Mesodermal cell (in vitro differentiated cells): ENCODE data around the gene PDS5A.
"Not testable (repeated sequence)": the region's sequence is repeated elsewhere in the genome, so short reads cannot be mapped to it uniquely, and the experiment has no call there.

Source experiments
- H3K27ac ChIP-seq: 2 replicates; pipeline ENCODE4 v1.7.0; 2013; ENCODE audit warnings: mild to moderate bottlenecking, low read depth, low read length, moderate library complexity; ENCODE audit not compliant: severe bottlenecking
- H3K36me3 ChIP-seq: 2 replicates; pipeline ENCODE4 v1.7.1; 2013; ENCODE audit warnings: mild to moderate bottlenecking, low read length, moderate library complexity; ENCODE audit not compliant: control insufficient read depth, insufficient read depth
- H3K4me1 ChIP-seq: one replicate; pipeline ENCODE4 v1.7.1; 2013; ENCODE audit warnings: mild to moderate bottlenecking, low read length; ENCODE audit not compliant: insufficient read depth, control insufficient read depth, poor library complexity, severe bottlenecking
- H3K4me3 ChIP-seq: 2 replicates; pipeline ENCODE4 v1.7.0; 2013; ENCODE audit warnings: low read length, control low read depth, mild to moderate bottlenecking; ENCODE audit not compliant: insufficient read depth, poor library complexity, severe bottlenecking; ENCODE audit errors: extremely low read depth
- H3K9me3 ChIP-seq: 2 replicates; pipeline ENCODE4 v1.7.1; 2013; ENCODE audit warnings: mild to moderate bottlenecking, low read length, moderate library complexity; ENCODE audit not compliant: control insufficient read depth
- WGBS, 2 experiments: methylation state at CpG; one replicate each; pipeline ENCODE4 v1.1.5; 2013; ENCODE audit warnings: missing lambda C conversion rate in 2 of 2; ENCODE audit not compliant: insufficient coverage in 2 of 2; 5-methylcytosine and 5-hydroxymethylcytosine counted together

Gene PDS5A

DNA sequence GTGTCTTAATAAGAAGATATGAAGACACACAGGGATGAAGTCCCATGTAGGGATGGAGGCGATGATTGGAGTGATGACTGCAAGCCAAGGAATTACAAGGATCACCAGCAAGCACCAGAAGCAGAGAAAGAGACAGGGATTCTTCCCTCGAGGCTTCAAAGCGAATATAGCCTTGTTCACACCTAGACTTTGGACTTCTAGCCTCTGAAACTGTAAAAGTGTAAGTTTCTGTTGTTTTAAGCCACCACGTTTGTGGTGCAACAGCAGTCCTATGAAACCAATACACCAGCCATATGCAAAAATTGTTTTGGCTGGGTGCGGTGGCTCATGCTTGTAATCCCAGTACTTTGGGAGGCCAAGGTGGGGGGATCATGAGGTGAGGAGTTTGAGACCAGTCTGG is 9.8 kb upstream of the PDS5A start:
- no peak overlapping the region for H3K27ac ChIP-seq
- H3K9me3 ChIP-seq: no peaks in the 10 kb centered on the region
- H3K4me3 ChIP-seq: no peak overlapping the region
- WGBS, 2 experiments: 94 to 96% methylated on average over 3 of the region's 5 CpGs
- no peaks in the 10 kb centered on the region for H3K36me3 ChIP-seq
- H3K4me1 ChIP-seq: no peaks in the 10 kb centered on the region

GRCh38 chr4:39978904-39979303 is 1.2 kb upstream of the PDS5A start:
- H3K27ac ChIP-seq: no peak overlapping the region
- H3K36me3 ChIP-seq: peaks cover 19% of the 10 kb centered on the region
- no peaks in the 10 kb centered on the region for H3K9me3 ChIP-seq
- 88 to 97% methylated on average over 3 of the region's 5 CpGs for WGBS, 2 experiments
- H3K4me1 ChIP-seq: peaks cover 5% of the 10 kb centered on the region
- no peak overlapping the region for H3K4me3 ChIP-seq

GRCh38 chr4:39978378-39978775 is 666 bp upstream of the PDS5A start:
- Histone ChIP-seq H3K9me3 (no peaks in the 10 kb centered on the region), H3K4me3 (peak overlapping the region; percentile 97), H3K36me3 (peaks cover 24% of the 10 kb centered on the region), H3K4me1 (peaks cover 5% of the 10 kb centered on the region), H3K27ac (peak overlapping the region; percentile 69)
- 20% methylated on average over 2 of the region's 5 CpGs; no CpG with 5 or more reads in 1 of the 2 experiments for WGBS, 2 experiments

DNA sequence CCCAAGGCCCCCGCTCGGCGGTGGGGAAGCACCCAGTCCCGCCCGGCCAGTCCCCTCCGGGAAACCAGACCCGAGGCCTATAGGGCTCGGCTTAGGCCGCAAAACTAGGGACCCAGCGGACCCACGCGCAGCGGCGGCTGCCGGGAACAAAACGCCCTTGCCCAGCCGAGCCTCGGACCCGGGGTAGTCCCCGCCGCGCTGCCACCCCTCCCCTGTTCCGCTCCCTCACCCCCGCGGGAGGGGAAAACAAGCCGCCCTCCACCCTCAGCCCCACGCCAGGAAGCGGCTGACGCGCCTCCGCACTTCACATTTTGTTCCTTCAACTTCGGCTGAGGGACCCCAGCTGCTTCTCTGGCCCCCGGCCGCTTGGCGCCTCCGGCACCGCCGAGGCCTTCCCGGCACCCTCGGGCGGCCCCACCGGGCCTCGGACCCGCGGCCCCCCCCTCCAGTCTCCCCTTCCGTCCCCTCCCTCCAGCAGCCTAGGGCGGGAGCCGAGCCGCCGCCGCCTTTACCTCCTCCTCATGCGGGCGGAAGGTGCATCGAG is 694 bp downstream of the PDS5A start:
- Histone ChIP-seq H3K4me3 (peak overlapping the region; percentile 97), H3K27ac (peak overlapping the region; percentile 87), H3K36me3 (peaks cover 31% of the 10 kb centered on the region), H3K4me1 (peaks cover 5% of the 10 kb centered on the region), H3K9me3 (no peaks in the 10 kb centered on the region)
- WGBS, 2 experiments: 0% methylated on average over 42 to 46 of the region's 54 CpGs

DNA sequence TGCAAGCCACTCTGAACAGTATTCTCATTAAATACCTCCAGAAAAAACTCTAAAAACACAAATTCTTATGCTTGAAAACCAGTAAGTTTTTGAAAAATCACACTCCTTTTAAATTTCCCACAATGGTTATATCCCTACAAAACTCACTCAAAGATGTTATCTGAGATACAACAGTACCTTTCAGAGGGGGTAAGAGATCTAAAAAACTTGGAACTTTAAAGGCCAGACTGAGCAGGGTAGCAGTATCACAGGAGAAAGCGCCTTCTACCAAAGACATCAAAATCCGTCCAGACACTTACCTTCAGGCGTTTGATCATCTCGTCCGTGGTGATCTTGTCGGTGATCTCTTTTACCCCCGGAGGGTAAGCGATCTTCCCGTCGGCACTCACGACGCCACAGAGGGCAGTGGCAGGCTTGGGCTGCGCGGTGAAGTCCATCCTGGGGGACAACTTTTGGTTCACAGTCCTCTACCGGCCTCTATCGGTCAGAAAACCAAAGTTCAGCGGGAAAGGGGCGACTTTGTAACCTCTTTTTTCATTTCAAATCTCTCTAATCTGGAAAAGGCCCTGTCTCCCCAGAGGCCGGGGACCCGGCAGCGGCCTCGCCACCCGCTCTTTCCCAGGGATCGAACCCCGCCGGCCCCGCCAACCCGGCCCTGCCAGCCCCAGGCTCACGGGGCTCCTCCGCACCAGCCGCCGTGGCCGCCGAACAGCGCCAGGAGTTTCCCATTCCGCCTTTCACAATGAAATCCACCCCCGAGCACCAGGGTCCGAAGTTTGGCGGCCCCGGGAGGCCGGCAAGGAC is 1.4 kb downstream of the PDS5A start:
- H3K27ac ChIP-seq: peak overlapping the region; percentile 87
- H3K36me3 ChIP-seq: peaks cover 36% of the 10 kb centered on the region
- peak overlapping the region; percentile 97 for H3K4me3 ChIP-seq
- H3K9me3 ChIP-seq: no peaks in the 10 kb centered on the region
- WGBS, 2 experiments: 1% methylated on average over 39 to 41 of the region's 41 CpGs
- H3K4me1 ChIP-seq: peaks cover 5% of the 10 kb centered on the region

DNA sequence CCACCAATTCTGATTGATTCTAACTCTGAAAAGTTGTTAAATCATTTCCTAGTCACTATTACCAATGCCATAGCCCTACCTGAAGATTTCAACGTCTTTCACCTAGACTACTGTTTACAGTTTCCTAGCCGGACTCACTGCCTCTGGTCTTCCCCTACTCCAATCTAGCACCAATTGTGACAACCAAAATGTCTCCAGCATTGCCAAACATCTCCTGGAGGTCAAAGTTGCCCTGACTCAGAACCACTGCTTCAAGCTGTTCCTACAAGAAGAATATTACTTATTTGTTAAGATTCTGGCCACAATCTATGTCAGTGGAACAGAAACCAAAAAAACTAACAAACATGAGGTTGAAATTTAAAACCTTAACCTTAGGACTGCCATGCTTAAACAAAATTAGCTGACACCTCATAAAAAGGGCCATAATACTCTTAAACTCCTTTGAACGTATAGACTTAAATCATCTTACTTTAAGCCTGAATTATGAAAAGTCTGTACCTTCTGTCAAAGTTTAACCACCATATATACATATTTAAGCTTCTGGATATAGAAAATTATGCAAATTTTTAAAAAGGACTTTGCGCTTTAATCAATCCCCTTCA is 2.1 kb downstream of the PDS5A start:
- Histone ChIP-seq H3K27ac (no peak overlapping the region), H3K9me3 (no peaks in the 10 kb centered on the region), H3K36me3 (peaks cover 43% of the 10 kb centered on the region), H3K4me1 (peaks cover 5% of the 10 kb centered on the region), H3K4me3 (peak overlapping the region; percentile 97)
- 94 to 97% methylated on average over 2 to 3 of the region's 4 CpGs for WGBS, 2 experiments

DNA sequence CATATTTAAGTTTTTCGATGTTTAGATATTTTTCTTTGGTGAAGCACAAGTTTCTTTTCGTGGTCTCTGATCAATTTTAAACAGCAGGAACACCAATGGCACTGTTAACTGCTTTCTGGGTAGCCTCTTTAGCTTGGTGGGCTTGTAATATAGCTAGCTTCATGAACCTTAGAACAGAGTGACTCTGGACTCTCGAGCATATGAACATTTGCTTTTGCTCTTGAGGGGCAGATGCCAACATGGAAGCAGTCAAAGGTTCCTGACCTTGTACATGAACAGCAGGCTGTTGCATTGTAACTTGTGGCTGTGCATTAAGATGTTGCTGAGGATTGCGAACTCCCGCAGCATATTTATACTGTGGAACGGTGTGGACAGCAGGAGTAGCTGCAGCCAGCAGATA is 4.7 kb downstream of the PDS5A start:
- not testable (repeated sequence) for H3K27ac ChIP-seq, H3K9me3 ChIP-seq, H3K4me3 ChIP-seq, H3K4me1 ChIP-seq
- peaks cover 65% of the 10 kb centered on the region for H3K36me3 ChIP-seq
- WGBS, 2 experiments: 95 to 96% methylated on average over 3 to 5 of the region's 6 CpGs

DNA sequence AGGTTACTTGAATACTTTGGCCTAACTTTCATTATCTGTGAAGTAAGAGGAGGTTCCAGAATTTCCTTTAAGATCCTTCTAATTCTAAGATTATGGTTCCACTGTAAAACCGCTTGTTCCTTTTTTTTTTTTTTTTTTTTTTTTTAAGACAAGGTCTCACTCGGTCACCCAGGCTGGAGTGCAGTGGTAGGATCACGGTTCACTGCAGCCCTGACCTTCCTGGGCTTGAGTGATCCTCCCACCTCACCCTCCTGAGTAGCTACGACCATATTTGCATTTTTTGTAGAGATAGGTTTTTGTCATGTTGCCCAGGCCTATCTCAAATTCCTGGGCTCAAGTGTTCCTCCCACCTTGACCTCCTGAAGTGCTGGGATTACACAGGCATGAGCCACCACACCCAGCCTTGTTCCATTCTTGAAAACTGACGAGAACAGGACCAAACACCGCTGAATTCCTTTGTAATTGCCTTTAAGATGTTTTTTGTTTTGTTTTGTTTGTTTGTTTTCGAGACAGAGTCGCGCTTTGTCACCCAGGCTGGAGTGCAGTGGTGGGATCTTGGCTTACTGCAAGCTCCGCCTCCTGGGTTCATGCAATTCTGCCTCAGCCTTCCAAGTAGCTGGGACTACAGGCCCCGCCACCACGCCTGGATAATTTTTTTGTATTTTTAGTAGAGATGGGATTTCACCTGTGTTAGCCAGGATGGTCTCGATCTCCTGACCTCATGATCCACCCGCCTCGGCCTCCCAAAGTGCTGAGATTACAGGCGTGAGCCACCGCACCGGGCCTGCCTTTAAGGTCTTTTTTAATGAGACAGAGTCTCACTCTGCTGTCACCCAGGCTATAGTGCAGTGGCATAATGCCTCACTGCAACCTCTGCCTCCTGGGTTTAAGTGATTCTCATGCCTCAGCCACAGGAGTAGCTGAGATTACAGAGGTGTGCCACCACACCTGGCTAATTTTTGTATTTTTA is 6.8 kb downstream of the PDS5A start:
- 92 to 93% methylated on average over 12 to 14 of the region's 18 CpGs for WGBS, 2 experiments
- Histone ChIP-seq H3K27ac (no peak overlapping the region), H3K4me3 (no peak overlapping the region), H3K4me1 (peaks cover 5% of the 10 kb centered on the region), H3K36me3 (peaks cover 80% of the 10 kb centered on the region), H3K9me3 (no peaks in the 10 kb centered on the region)

DNA sequence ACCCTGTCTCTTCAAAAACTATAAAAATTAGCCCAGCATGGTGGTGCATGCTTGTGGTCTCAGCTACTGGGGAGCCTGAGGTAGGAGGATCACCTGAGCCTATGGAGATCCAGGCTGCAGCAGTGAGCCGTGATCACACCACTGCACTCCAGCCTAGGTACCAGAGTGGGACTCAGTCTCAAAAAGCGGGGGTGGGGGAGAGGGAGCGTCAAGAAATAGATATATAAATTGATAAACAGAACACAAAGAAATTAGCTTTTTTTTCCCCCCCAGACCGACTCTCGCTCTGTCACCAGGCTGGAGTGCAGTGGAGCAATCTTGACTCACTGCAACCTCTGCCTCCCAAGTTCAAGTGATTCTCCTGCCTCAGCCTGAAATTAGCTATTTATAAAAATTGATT is 14.1 kb downstream of the PDS5A start:
- Histone ChIP-seq H3K27ac (no peak overlapping the region), H3K4me1 (no peaks in the 10 kb centered on the region), H3K36me3 (peaks cover 61% of the 10 kb centered on the region), H3K4me3 (no peak overlapping the region), H3K9me3 (no peaks in the 10 kb centered on the region)
- no CpG with 5 or more reads among the region's 5 CpGs for WGBS, 2 experiments

- no peaks in the 10 kb centered on the region for H3K9me3 ChIP-seq
- H3K4me1 ChIP-seq: no peaks in the 10 kb centered on the region
- H3K27ac ChIP-seq: no peak overlapping the region
- no peak overlapping the region for H3K4me3 ChIP-seq
- H3K36me3 ChIP-seq: peaks cover 56% of the 10 kb centered on the region
- 93 to 96% methylated on average over 8 to 11 of the region's 12 CpGs for WGBS, 2 experiments
Measured at GRCh38 chr4:39961311-39961877, 16.3 kb downstream of the PDS5A start.
